Endothelial cell (in vitro differentiated cells): Measurements from ENCODE around the gene PPT1. TPM values are rescaled to one million over a fixed set of nuclear protein-coding genes. Genes with fewer than 3 reads are reported as not detected.
"Not testable (repeated sequence)": the region's sequence is repeated elsewhere in the genome, so short reads cannot be mapped to it uniquely, and the experiment has no call there.

Source experiments
- DNase-seq: peaks from one replicate; pipeline ENCODE4 v3.0.0; 2021; ENCODE audit warnings: low spot score
- H3K27ac Mint-ChIP-seq: one replicate; pipeline ENCODE4 v1.8.0; 2021; ENCODE audit warnings: mixed read lengths, inconsistent platforms; ENCODE audit not compliant: unreplicated experiment
- H3K27me3 Mint-ChIP-seq: one replicate; pipeline ENCODE4 v1.8.0; 2021; ENCODE audit warnings: mild to moderate bottlenecking, moderate library complexity, mixed read lengths, inconsistent platforms; ENCODE audit not compliant: unreplicated experiment
- H3K36me3 Mint-ChIP-seq: one replicate; pipeline ENCODE4 v1.8.0; 2021; ENCODE audit warnings: mild to moderate bottlenecking, low read depth, mixed read lengths, inconsistent platforms; ENCODE audit not compliant: unreplicated experiment
- H3K4me1 Mint-ChIP-seq: one replicate; pipeline ENCODE4 v1.8.0; 2021; ENCODE audit warnings: mild to moderate bottlenecking, mixed read lengths, inconsistent platforms; ENCODE audit not compliant: unreplicated experiment
- H3K4me3 Mint-ChIP-seq: one replicate; pipeline ENCODE4 v1.8.0; 2021; ENCODE audit warnings: mild to moderate bottlenecking, mixed read lengths, inconsistent platforms; ENCODE audit not compliant: unreplicated experiment
- H3K9me3 Mint-ChIP-seq: one replicate; pipeline ENCODE4 v1.8.0; 2021; ENCODE audit warnings: mixed read lengths, inconsistent platforms; ENCODE audit not compliant: unreplicated experiment
- CTCF ChIP-seq: fragments of 200-600 bp; sonication (generic); IDR thresholded peaks from one replicate; pipeline ENCODE4 v1.5.0; 2021; ENCODE audit warnings: antibody characterized with exemption; ENCODE audit not compliant: unreplicated experiment
- total RNA-seq: library from RNA; stranded (reverse); fragmentation: NEBNext Ultra II Directional; extraction: Animal tissue kit (Norgen Biotek cat#: 25700); gene quantifications from one replicate; pipeline ENCODE4 v1.2.1, GENCODE V29; 2021; ENCODE audit not compliant: unreplicated experiment

The PPT1 gene
- total RNA-seq, 1 donor from 2014 or later = 52.7 TPM

GRCh38 chr1:40038697-40039096, 58.4 kb downstream of the PPT1 start:
- Mint-ChIP-seq H3K36me3 (peaks cover 13% of the 10 kb centered on the region), H3K9me3 (no peaks in the 10 kb centered on the region), H3K4me3 (peak overlapping the region; percentile 1), H3K4me1 (peaks cover 45% of the 10 kb centered on the region), H3K27me3 (peaks cover 13% of the 10 kb centered on the region), H3K27ac (peak overlapping the region; percentile 98)
- no peak for TF ChIP-seq CTCF
- DNase-seq = no peak

- Mint-ChIP-seq H3K27me3 (peaks cover 13% of the 10 kb centered on the region), H3K4me1 (peaks cover 38% of the 10 kb centered on the region)
- H3K36me3 Mint-ChIP-seq, H3K4me3 Mint-ChIP-seq, H3K27ac Mint-ChIP-seq, DNase-seq, H3K9me3 Mint-ChIP-seq: not testable (repeated sequence)
Measured at GRCh38 chr1:40037254-40037653, 59.8 kb downstream of the PPT1 start.

GRCh38 chr1:40036574-40036973, 60.5 kb downstream of the PPT1 start:
- Mint-ChIP-seq H3K36me3 (peaks cover 3% of the 10 kb centered on the region), H3K4me1 (peaks cover 32% of the 10 kb centered on the region), H3K4me3 (no peak overlapping the region), H3K9me3 (no peaks in the 10 kb centered on the region), H3K27me3 (peaks cover 13% of the 10 kb centered on the region), H3K27ac (no peak overlapping the region)
- no peak for DNase-seq
- no peak for TF ChIP-seq CTCF

GRCh38 chr1:40034869-40035268, 62.2 kb downstream of the PPT1 start:
- Mint-ChIP-seq H3K36me3 (peaks cover 3% of the 10 kb centered on the region), H3K27ac (no peak overlapping the region), H3K27me3 (peaks cover 6% of the 10 kb centered on the region), H3K9me3 (no peaks in the 10 kb centered on the region), H3K4me3 (no peak overlapping the region), H3K4me1 (peaks cover 27% of the 10 kb centered on the region)
- TF ChIP-seq CTCF = no peak
- DNase-seq = no peak

- H3K27me3 Mint-ChIP-seq = no peaks in the 10 kb centered on the region
- no peak overlapping the region for H3K27ac Mint-ChIP-seq
- H3K9me3 Mint-ChIP-seq = no peaks in the 10 kb centered on the region
- TF ChIP-seq CTCF = peak; percentile 51
- peak; percentile 55 for DNase-seq
- no peaks in the 10 kb centered on the region for H3K36me3 Mint-ChIP-seq
- H3K4me1 Mint-ChIP-seq = peaks cover 13% of the 10 kb centered on the region
- H3K4me3 Mint-ChIP-seq = no peak overlapping the region
Measured at GRCh38 chr1:40032240-40032891, 64.7 kb downstream of the PPT1 start.
